ENCODE data around the gene LRRN1.
A peak's percentile ranks its signal among the peaks of the same experiment; 100 is the strongest.

LRRN1 gene

GRCh38 chr3:3799173-3800079, at the start of gene LRRN1:
Gene LRRN1 (plus strand): TSS chr3:3799431. CDS start chr3:3844642, 45,211 bp downstream.
- peak; percentile 73 for DNase-seq

DNA sequence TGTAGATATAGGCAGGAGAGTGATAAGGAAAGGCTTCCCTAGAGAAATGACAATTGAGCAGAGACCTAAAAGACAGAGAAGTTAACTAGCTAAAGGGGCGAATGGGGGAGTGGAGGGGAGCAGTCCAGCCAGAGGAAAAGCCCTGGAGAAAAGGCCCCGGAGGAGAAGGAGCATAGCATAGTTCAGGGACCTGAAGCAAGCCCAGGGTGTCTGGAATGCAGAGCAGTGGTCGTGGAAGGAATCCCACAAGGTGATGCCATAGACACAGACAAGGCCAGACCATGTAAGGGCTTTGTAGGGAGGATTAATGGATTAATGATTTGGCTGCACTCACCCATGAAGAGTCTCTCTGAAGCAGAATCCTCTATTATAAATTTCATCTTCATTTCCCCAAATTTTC, 45.8 kb upstream of the LRRN1 start:
- no peak for DNase-seq

GRCh38 chr3:3765661-3766060, 33.6 kb upstream of the LRRN1 start:
- DNase-seq: no peak

DNA sequence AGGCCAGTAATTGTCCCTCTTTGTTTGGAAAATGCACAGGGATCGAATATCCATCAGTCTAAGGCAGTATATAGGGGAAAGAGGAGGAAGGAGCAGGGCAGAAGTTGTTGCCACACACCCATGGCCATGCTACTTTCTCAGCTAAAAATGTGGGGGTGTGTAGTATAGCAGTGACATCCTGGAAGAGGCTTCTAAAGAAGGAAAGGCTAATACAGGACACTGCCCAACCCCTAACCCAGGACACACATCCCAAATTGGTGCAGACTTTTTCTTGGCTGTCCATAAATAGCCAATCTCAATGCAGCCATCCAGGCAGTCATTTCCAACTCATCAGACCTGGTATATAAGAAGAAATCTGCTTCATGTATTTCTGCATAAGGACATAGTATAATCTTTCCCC, 33.1 kb upstream of the LRRN1 start:
- DNase-seq: no peak

GRCh38 chr3:3771094-3771493, 28.1 kb upstream of the LRRN1 start:
- DNase-seq: no peak

- DNase-seq: no peak
Measured at GRCh38 chr3:3771567-3771966, 27.7 kb upstream of the LRRN1 start.

GRCh38 chr3:3772338-3772737, 26.9 kb upstream of the LRRN1 start:
- DNase-seq: no peak

DNA sequence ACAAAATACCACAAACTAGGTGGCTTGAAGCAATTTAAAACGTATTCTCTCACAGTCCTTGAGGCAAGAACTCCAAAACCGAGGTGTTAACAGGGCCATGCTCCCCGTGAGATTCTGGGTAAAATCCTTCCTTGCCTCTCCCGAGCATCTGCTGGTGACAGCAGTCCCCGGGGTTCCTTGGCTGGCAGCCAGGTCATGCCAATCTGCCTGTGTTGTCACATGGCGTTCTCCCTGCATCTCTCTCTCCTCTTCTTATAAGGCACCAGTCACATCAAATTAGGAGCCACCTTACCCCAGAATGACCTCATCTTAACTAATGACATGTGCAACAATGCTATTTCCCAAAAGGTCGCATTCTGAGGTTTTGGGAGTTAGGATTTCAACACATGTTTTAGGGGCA, 26.3 kb upstream of the LRRN1 start:
- DNase-seq: peak; percentile 43 to 44

GRCh38 chr3:3776607-3777006, 22.6 kb upstream of the LRRN1 start:
- no peak for DNase-seq

GRCh38 chr3:3778216-3778615, 21.0 kb upstream of the LRRN1 start:
- DNase-seq: no peak

GRCh38 chr3:3778641-3779270, 20.5 kb upstream of the LRRN1 start:
- no peak for DNase-seq

DNA sequence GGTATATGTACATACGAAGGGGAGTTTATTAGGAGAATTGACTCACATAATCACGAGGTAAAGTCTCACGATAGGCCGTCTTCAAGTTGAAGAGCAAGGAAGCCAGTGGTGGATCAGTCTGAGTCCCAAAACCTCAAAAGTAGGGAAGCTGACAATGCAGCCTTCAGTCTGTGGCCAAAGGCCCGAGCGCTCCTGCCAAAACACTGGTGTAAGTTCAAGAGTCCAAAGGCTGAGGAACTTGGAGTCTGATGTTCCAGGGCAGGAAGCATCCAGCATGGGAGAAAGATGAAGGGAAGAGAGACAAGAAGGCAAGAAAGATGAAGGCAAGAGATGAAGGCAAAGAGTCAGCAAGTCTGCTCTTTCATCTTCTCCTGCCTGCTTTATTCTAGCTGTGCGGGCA, 16.8 kb upstream of the LRRN1 start:
- DNase-seq: no peak

DNA sequence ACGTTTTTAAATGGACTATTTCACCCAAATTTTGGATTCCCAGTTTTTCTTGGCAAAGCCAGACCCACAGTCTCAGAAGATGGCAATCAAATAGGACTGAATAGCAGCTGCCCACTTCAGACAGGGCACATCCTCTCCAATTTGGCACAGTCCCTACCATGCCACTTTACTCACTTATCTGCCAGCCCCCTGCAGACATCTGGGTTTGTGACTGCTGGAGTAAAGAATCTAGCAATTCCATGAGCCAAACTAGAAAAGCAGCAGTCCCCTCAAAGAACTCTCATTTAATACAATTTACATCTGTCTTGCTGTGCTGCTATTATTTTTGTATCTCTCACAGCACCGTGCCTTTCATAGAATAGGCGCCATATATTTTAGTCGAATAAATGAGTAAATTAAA, 16.0 kb upstream of the LRRN1 start:
- DNase-seq: no peak

DNA sequence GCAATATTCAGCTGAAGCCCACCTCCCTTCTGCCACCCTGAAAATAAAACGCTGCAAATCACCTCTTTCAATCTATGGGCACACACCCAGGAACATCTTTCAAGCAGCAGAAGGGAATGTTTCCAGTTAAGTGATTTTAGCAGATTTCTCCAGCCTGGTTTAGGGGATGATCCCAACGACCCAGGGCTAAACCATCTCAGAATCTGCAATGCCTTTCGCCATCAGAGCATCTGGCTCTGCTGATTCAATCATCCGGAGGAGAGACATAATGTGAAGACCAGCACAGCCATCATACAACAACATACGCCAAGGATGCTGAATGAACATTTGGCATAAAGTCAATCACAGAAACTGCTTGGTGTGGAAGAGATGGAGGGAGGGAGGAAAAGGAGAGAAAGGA, 15.5 kb upstream of the LRRN1 start:
- no peak for DNase-seq

- DNase-seq: no peak
Measured at GRCh38 chr3:3792391-3792790, 6.8 kb upstream of the LRRN1 start.

DNA sequence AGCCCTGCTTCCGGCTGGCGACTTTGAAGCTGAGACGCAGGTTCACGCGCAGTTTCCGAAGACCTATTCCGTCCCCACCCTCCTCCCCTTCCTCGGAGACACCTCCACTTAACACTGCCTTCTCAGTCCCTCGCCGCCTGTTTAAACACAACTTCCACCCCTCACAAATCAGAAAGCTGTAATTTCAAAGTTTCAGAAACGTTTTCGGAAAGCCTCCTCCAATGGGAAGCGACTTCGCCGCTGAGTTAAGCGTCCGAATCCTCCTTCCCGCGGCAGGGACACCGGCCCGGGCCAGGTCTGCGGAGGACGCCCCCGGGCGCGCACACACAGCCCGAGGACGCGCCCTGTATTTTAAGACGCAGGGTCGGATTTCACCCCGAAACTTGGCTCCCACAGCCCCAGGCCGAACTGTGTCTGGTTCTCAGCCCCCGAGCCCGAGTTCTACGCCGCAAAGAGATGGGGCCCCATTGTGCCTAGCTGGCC, 559 bp upstream of the LRRN1 start:
- DNase-seq: peak in 1 of 2 experiments; percentile 25

GRCh38 chr3:3800080-3800455, 837 bp downstream of the LRRN1 start:
- no peak for DNase-seq

GRCh38 chr3:3800685-3801493, 1.7 kb downstream of the LRRN1 start:
- DNase-seq: no peak

DNA sequence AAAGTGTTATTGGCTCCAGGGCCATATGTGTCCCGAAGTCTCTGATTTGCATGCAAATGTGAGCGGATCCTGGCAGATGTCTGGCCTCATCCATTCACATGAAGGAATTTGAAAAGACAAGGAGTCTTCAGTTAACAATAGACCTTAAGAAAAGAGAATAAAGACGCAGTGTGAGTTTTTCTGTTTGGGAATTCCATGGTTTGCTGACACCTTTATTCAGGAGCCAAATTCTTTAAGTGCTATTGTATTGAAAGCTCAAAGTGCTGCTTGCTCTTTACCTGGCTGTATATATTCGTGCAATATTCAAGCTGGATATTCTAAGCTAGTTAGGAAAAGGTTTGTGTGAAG, 2.2 kb downstream of the LRRN1 start:
- DNase-seq: no peak

- no peak for DNase-seq
Measured at GRCh38 chr3:3802046-3802445, 2.8 kb downstream of the LRRN1 start.

- no peak for DNase-seq
Measured at GRCh38 chr3:3804560-3804959, 5.3 kb downstream of the LRRN1 start.

- no peak for DNase-seq
Measured at GRCh38 chr3:3806092-3806491, 6.9 kb downstream of the LRRN1 start.

GRCh38 chr3:3806856-3807255, 7.6 kb downstream of the LRRN1 start:
- no peak for DNase-seq

DNA sequence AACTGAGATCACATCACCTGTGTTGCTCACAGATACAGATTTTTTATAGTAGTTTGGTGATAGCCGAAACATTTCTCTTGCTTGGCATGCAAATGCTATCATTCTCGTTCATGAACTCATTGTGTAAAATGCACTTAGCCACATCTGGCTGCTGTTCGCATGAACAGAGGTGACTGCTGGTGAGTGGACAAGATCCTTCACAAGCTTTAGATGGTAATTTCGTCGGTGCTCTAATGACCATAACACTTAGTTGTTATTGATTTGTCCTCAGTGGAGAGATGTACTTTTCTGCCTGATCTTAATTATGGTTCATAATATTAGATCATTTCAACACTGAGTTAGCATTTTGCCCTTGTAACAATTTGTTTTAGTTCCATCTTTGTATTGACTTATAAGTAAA, 13.8 kb downstream of the LRRN1 start:
- DNase-seq: no peak
